GM21723 (cell line): ENCODE data around the gene SPRR2D.
"Not testable (repeated sequence)": the region's sequence is repeated elsewhere in the genome, so short reads cannot be mapped to it uniquely, and the experiment has no call there.

ENCODE experiments used
- ATAC-seq: cut with Tn5 transposase; IDR thresholded peaks from one replicate; pipeline ENCODE4 v1.9.1; 2021; ENCODE audit warnings: mild to moderate bottlenecking, moderate library complexity; ENCODE audit not compliant: unreplicated experiment

SPRR2D gene

GRCh38 chr1:153021829-153022228 is 19.1 kb downstream of the SPRR2D start:
- ATAC-seq: not testable (repeated sequence)

DNA sequence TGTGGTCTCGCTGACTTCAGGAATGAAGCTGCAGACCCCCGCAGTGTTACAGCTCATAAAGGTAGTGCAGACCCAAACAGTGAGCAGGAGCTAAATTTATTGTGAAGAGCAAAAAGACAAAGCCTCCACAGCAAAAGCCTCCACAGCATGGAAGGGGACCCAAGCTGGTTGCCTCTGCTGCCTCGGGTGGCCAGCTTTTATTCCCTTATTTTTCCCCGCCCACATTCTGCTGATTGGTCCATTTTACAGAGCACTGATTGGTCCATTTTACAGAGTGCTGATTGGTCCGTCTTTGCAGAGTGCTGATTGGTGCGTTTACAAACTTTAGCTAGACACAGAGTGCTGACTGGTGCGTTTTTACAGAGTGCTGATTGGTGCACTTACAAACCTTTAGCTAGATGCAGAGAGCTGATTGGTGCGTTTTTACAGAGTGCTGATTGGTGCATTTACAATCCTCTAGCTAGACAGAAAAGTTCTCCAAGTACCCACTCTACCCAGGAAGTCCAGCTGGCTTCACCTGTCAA is 29.6 kb downstream of the SPRR2D start:
- not testable (repeated sequence) for ATAC-seq

DNA sequence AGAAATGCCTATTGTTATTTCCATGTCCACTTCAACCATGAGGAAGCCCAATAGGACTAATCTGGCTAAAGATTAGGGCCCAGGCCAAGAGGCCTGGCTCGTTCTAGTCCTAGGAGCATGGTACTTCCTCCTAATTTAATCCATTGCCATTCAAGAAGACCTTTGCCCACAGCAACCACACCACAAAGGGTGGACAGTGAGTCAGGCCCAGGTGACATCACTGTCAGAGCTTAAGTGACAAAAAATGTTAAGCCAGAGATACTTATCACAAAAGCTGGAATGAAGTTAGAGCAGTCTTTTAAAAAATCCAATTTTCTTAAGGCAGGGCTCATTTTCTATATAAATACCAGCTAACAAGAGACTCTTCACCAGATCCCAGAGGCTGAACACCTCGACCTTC is 39.5 kb downstream of the SPRR2D start, which contains the start of gene SPRR3:
TSS of gene SPRR3 (plus strand) at position 368 of the 400 bp plus-strand sequence. CDS start 1,272 bp downstream, outside the sequence.
- ATAC-seq: no peak

- ATAC-seq: no peak
Measured at GRCh38 chr1:153000294-153000693, 40.6 kb downstream of the SPRR2D start.

DNA sequence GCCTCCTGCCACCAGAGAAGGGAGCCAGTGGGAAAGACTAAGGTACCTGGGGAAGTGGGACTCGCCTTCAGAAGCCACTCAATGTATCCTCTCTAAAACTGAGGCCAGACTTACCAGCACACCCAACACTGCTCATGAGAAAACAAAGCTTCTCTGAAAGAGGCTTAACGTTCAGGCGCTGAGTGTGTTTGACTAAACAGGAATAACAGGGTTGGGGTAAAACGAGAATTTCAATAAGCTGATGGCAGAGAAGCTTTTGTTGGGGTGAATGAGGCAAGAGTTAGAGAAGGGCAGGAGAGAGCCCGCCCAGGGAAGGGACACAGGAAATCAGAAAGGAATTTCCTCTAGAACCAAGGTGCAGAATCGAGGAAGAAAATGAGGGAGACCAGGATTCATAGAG is 41.1 kb downstream of the SPRR2D start:
- no peak for ATAC-seq

DNA sequence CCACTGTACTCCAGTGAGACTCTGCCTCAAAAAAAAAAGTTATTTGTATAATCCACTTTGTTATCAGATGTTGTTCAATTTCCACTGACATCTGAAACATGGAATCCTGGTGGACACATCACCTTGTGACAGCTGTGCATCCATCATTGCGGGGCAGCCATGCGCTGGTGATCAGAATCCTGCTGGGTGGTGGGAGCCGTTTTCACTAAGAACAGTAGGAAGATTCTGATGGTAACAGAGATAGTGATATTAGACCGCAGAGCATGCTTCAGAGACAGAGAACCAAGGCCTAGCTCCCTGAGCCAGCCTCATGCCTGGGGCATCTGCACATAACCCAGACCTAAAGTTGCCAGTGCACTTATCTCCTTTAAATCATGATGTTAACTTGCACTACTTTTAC is 42.4 kb downstream of the SPRR2D start:
- ATAC-seq: no peak

- no peak for ATAC-seq
Measured at GRCh38 chr1:152997901-152998300, 43.0 kb downstream of the SPRR2D start.

GRCh38 chr1:152996633-152997400 is 44.1 kb downstream of the SPRR2D start:
- ATAC-seq: no peak

DNA sequence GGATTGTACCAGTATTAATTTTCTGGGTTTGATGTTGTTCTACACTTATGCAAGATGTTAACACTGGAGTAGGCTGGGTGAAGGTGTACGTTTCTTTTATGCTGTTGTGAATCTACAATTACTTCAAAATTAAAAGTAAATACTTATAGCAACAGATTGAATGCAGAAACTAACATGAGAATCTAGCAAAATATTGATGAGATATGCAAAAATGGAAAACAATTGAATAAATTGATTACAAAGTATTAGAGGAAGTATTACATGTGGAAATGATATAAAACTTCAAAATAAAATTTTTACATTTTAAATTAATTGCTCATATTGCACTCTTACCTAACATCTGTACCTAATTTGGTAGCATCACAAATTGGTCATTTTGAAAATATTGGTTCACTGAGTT is 45.1 kb downstream of the SPRR2D start:
- no peak for ATAC-seq

GRCh38 chr1:152993186-152993585 is 47.7 kb downstream of the SPRR2D start:
- ATAC-seq: no peak
